Adipose tissue (tissue), 3 donors: ENCODE data around the gene EMCN. TPM values are rescaled to one million over a fixed set of nuclear protein-coding genes. Genes with fewer than 3 reads are reported as not detected.

Experiments
- H3K27ac ChIP-seq: one replicate; pipeline ENCODE4 v1.5.1; 2013; ENCODE audit warnings: low read depth, low read length
- WGBS, 3 donors: extraction: QIAGEN DNeasy Blood & Tissue Kit; methylation state at CpG; one replicate each; pipeline ENCODE4 v1.1.7; 2013; 5-methylcytosine and 5-hydroxymethylcytosine counted together
- polyA plus RNA-seq, 3 donors: library from polyadenylated mRNA; stranded (reverse); fragments of 200-250 nt; gene quantifications; one replicate each; pipeline ENCODE4 v1.2.3, GENCODE V29; 2013
- donor health status: healthy with polysubstance abuse.
- donor health status: Bipolar disorder and iron deficiency.
- donor health status: healthy.

EMCN gene
- polyA plus RNA-seq, 3 donors: 2.9 to 31.4 (median 15.9) TPM

GRCh38 chr4:100497791-100498190 lies 20.0 kb downstream of the EMCN start:
- no peak overlapping the region for H3K27ac ChIP-seq

GRCh38 chr4:100495074-100495473 lies 22.7 kb downstream of the EMCN start:
- WGBS, 3 donors: 92 to 100% (median 97%) methylated on average over 1 of the region's 1 CpG
- H3K27ac ChIP-seq: no peak overlapping the region

GRCh38 chr4:100494166-100494565 lies 23.7 kb downstream of the EMCN start:
- no peak overlapping the region for H3K27ac ChIP-seq

GRCh38 chr4:100493756-100494155 lies 24.1 kb downstream of the EMCN start:
- no peak overlapping the region for H3K27ac ChIP-seq

- H3K27ac ChIP-seq: no peak overlapping the region
Measured at GRCh38 chr4:100492129-100492528, 25.7 kb downstream of the EMCN start.

- no peak overlapping the region for H3K27ac ChIP-seq
Measured at GRCh38 chr4:100489305-100489704, 28.5 kb downstream of the EMCN start.

GRCh38 chr4:100486496-100486895 lies 31.3 kb downstream of the EMCN start:
- no peak overlapping the region for H3K27ac ChIP-seq
- WGBS, 3 donors: 66 to 86% (median 82%) methylated on average over 3 of the region's 3 CpGs

- WGBS, 3 donors: 80 to 88% (median 81%) methylated on average over 2 of the region's 2 CpGs
- H3K27ac ChIP-seq: no peak overlapping the region
Measured at GRCh38 chr4:100483796-100484195, 34.0 kb downstream of the EMCN start.

- 0 to 56% (median 55%) methylated on average over 1 of the region's 1 CpG for WGBS, 3 donors
- H3K27ac ChIP-seq: no peak overlapping the region
Measured at GRCh38 chr4:100479971-100480370, 37.9 kb downstream of the EMCN start.

- 87 to 98% (median 97%) methylated on average over 1 of the region's 1 CpG for WGBS, 3 donors
- H3K27ac ChIP-seq: no peak overlapping the region
Measured at GRCh38 chr4:100469555-100469954, 48.3 kb downstream of the EMCN start.

GRCh38 chr4:100466501-100466900 lies 51.3 kb downstream of the EMCN start:
- 38 to 68% (median 64%) methylated on average over 1 of the region's 1 CpG for WGBS, 3 donors
- no peak overlapping the region for H3K27ac ChIP-seq

- no peak overlapping the region for H3K27ac ChIP-seq
- 81 to 87% (median 82%) methylated on average over 5 of the region's 5 CpGs for WGBS, 3 donors
Measured at GRCh38 chr4:100461807-100462605, 55.8 kb downstream of the EMCN start.

GRCh38 chr4:100450449-100450848 lies 67.4 kb downstream of the EMCN start:
- 76 to 86% (median 78%) methylated on average over 2 of the region's 2 CpGs for WGBS, 3 donors
- no peak overlapping the region for H3K27ac ChIP-seq

GRCh38 chr4:100431416-100431815 lies 86.4 kb downstream of the EMCN start:
- no peak overlapping the region for H3K27ac ChIP-seq
- WGBS, 3 donors: 80 to 88% (median 86%) methylated on average over 1 of the region's 1 CpG

- H3K27ac ChIP-seq: no peak overlapping the region
- WGBS, 3 donors: 39 to 79% (median 46%) methylated on average over 5 of the region's 5 CpGs
Measured at GRCh38 chr4:100430451-100430850, 87.4 kb downstream of the EMCN start.

GRCh38 chr4:100429616-100430015 lies 88.2 kb downstream of the EMCN start:
- 90 to 94% (median 93%) methylated on average over 1 of the region's 1 CpG for WGBS, 3 donors
- no peak overlapping the region for H3K27ac ChIP-seq

- no peak overlapping the region for H3K27ac ChIP-seq
- 95 to 97% (median 95%) methylated on average over 2 of the region's 2 CpGs for WGBS, 3 donors
Measured at GRCh38 chr4:100428051-100428450, 89.8 kb downstream of the EMCN start.

- WGBS, 3 donors: 89 to 90% (median 90%) methylated on average over 4 of the region's 4 CpGs
- H3K27ac ChIP-seq: no peak overlapping the region
Measured at GRCh38 chr4:100424376-100424775, 93.4 kb downstream of the EMCN start.

- H3K27ac ChIP-seq: no peak overlapping the region
- WGBS, 3 donors: 28 to 55% (median 50%) methylated on average over 1 of the region's 1 CpG
Measured at GRCh38 chr4:100422894-100423293, 94.9 kb downstream of the EMCN start.

- no peak overlapping the region for H3K27ac ChIP-seq
- 28 to 47% (median 43%) methylated on average over 3 of the region's 3 CpGs for WGBS, 3 donors
Measured at GRCh38 chr4:100421361-100421978, 96.4 kb downstream of the EMCN start.
